ENCODE measurements around the gene TAPT1. TPM values are rescaled to one million over a fixed set of nuclear protein-coding genes. Genes with fewer than 3 reads are reported as not detected.

Gene TAPT1
- total and polyA plus RNA-seq, 4 donors: 47.6 to 64.9 (median 48.1) TPM

- Histone ChIP-seq H3K9me3 (ENCODE audit: control insufficient read depth, insufficient read depth, low read length) (no peaks in the 10 kb centered on the region), H3K27ac (ENCODE audit: low read depth, low read length) (peak overlapping the region; percentile 48), H3K4me3 (ENCODE audit: low read depth, low read length) (peak overlapping the region; percentile 79), H3K36me3 (ENCODE audit: control insufficient read depth, insufficient read depth, low read length) (no peaks in the 10 kb centered on the region), H3K27me3 (ENCODE audit: control insufficient read depth, insufficient read depth, low read length) (no peaks in the 10 kb centered on the region), H3K4me1 (ENCODE audit: control insufficient read depth, insufficient read depth, low read length) (peaks cover 19% of the 10 kb centered on the region)
- no peak for DNase-seq (ENCODE audit: low read depth in 4 of 6, low spot score in 6 of 6)
- WGBS (ENCODE audit: insufficient coverage): 82% methylated on average over 2 of the region's 6 CpGs
Measured at GRCh38 chr4:16224264-16225166, 1.8 kb downstream of the TAPT1 start.

GRCh38 chr4:16222957-16223527 is 3.2 kb downstream of the TAPT1 start:
- Histone ChIP-seq H3K27me3 (ENCODE audit: control insufficient read depth, insufficient read depth, low read length) (no peaks in the 10 kb centered on the region), H3K27ac (ENCODE audit: low read depth, low read length) (no peak overlapping the region), H3K9me3 (ENCODE audit: control insufficient read depth, insufficient read depth, low read length) (no peaks in the 10 kb centered on the region), H3K36me3 (ENCODE audit: control insufficient read depth, insufficient read depth, low read length) (no peaks in the 10 kb centered on the region), H3K4me3 (ENCODE audit: low read depth, low read length) (no peak overlapping the region), H3K4me1 (ENCODE audit: control insufficient read depth, insufficient read depth, low read length) (peaks cover 13% of the 10 kb centered on the region)
- DNase-seq (ENCODE audit: low read depth in 4 of 6, low spot score in 6 of 6): no peak

- no peaks in the 10 kb centered on the region for H3K36me3 ChIP-seq (ENCODE audit: control insufficient read depth, insufficient read depth, low read length)
- H3K27me3 ChIP-seq (ENCODE audit: control insufficient read depth, insufficient read depth, low read length): no peaks in the 10 kb centered on the region
- H3K4me1 ChIP-seq (ENCODE audit: control insufficient read depth, insufficient read depth, low read length): peaks cover under 1% of the 10 kb centered on the region
- no peak for DNase-seq (ENCODE audit: low read depth in 4 of 6, low spot score in 6 of 6)
- H3K9me3 ChIP-seq (ENCODE audit: control insufficient read depth, insufficient read depth, low read length): no peaks in the 10 kb centered on the region
- no peak overlapping the region for H3K27ac ChIP-seq (ENCODE audit: low read depth, low read length)
- H3K4me3 ChIP-seq (ENCODE audit: low read depth, low read length): no peak overlapping the region
Measured at GRCh38 chr4:16218950-16219349, 7.3 kb downstream of the TAPT1 start.

- 93% methylated on average over 3 of the region's 6 CpGs for WGBS (ENCODE audit: insufficient coverage)
- Histone ChIP-seq H3K27ac (ENCODE audit: low read depth, low read length) (no peak overlapping the region), H3K36me3 (ENCODE audit: control insufficient read depth, insufficient read depth, low read length) (no peaks in the 10 kb centered on the region), H3K9me3 (ENCODE audit: control insufficient read depth, insufficient read depth, low read length) (no peaks in the 10 kb centered on the region), H3K4me3 (ENCODE audit: low read depth, low read length) (no peak overlapping the region), H3K4me1 (ENCODE audit: control insufficient read depth, insufficient read depth, low read length) (no peaks in the 10 kb centered on the region), H3K27me3 (ENCODE audit: control insufficient read depth, insufficient read depth, low read length) (no peaks in the 10 kb centered on the region)
- DNase-seq (ENCODE audit: low read depth in 4 of 6, low spot score in 6 of 6): no peak
Measured at GRCh38 chr4:16217300-16218051, 8.8 kb downstream of the TAPT1 start.

DNA sequence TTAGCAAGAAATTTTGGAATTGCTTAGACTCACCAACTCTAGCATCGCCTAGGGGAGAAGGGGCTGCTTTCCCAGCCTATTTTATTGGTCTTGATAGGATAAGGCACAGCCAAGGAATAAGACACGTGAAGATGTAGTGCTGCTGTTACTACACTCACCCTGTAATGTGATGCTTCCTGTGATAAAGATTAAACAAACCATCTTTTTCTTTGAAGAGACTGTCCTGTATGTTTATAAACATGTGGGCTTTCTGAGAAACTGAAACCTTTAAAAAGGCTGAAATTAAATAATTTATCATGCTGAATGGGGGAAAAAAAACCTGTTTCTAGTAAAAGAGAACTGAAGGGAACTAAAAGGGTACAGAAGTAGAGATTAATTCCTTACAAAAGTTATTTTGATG is 13.2 kb downstream of the TAPT1 start:
- Histone ChIP-seq H3K36me3 (ENCODE audit: control insufficient read depth, insufficient read depth, low read length) (no peaks in the 10 kb centered on the region), H3K27ac (ENCODE audit: low read depth, low read length) (no peak overlapping the region), H3K9me3 (ENCODE audit: control insufficient read depth, insufficient read depth, low read length) (no peaks in the 10 kb centered on the region), H3K4me3 (ENCODE audit: low read depth, low read length) (no peak overlapping the region), H3K4me1 (ENCODE audit: control insufficient read depth, insufficient read depth, low read length) (no peaks in the 10 kb centered on the region), H3K27me3 (ENCODE audit: control insufficient read depth, insufficient read depth, low read length) (no peaks in the 10 kb centered on the region)
- WGBS (ENCODE audit: insufficient coverage): no CpG with 5 or more reads among the region's 2 CpGs
- no peak for DNase-seq (ENCODE audit: low read depth in 4 of 6, low spot score in 6 of 6)

GRCh38 chr4:16212138-16212782 is 14.0 kb downstream of the TAPT1 start:
- no peak overlapping the region for H3K4me3 ChIP-seq (ENCODE audit: low read depth, low read length)
- no peak for DNase-seq (ENCODE audit: low read depth in 4 of 6, low spot score in 6 of 6)
- WGBS (ENCODE audit: insufficient coverage): 100% methylated on average over 1 of the region's 3 CpGs
- no peaks in the 10 kb centered on the region for H3K36me3 ChIP-seq (ENCODE audit: control insufficient read depth, insufficient read depth, low read length)
- H3K27me3 ChIP-seq (ENCODE audit: control insufficient read depth, insufficient read depth, low read length): no peaks in the 10 kb centered on the region
- no peak overlapping the region for H3K27ac ChIP-seq (ENCODE audit: low read depth, low read length)
- no peaks in the 10 kb centered on the region for H3K9me3 ChIP-seq (ENCODE audit: control insufficient read depth, insufficient read depth, low read length)
- H3K4me1 ChIP-seq (ENCODE audit: control insufficient read depth, insufficient read depth, low read length): no peaks in the 10 kb centered on the region

GRCh38 chr4:16207409-16207808 is 18.9 kb downstream of the TAPT1 start:
- DNase-seq (ENCODE audit: low read depth in 4 of 6, low spot score in 6 of 6): no peak
- Histone ChIP-seq H3K36me3 (ENCODE audit: control insufficient read depth, insufficient read depth, low read length) (peaks cover 3% of the 10 kb centered on the region), H3K4me3 (ENCODE audit: low read depth, low read length) (no peak overlapping the region), H3K27ac (ENCODE audit: low read depth, low read length) (no peak overlapping the region), H3K27me3 (ENCODE audit: control insufficient read depth, insufficient read depth, low read length) (no peaks in the 10 kb centered on the region), H3K9me3 (ENCODE audit: control insufficient read depth, insufficient read depth, low read length) (no peaks in the 10 kb centered on the region), H3K4me1 (ENCODE audit: control insufficient read depth, insufficient read depth, low read length) (no peaks in the 10 kb centered on the region)
- 100% methylated on average over 1 of the region's 1 CpG for WGBS (ENCODE audit: insufficient coverage)

GRCh38 chr4:16206848-16207247 is 19.4 kb downstream of the TAPT1 start:
- Histone ChIP-seq H3K36me3 (ENCODE audit: control insufficient read depth, insufficient read depth, low read length) (peaks cover 3% of the 10 kb centered on the region), H3K4me3 (ENCODE audit: low read depth, low read length) (no peak overlapping the region), H3K27me3 (ENCODE audit: control insufficient read depth, insufficient read depth, low read length) (no peaks in the 10 kb centered on the region), H3K4me1 (ENCODE audit: control insufficient read depth, insufficient read depth, low read length) (no peaks in the 10 kb centered on the region), H3K9me3 (ENCODE audit: control insufficient read depth, insufficient read depth, low read length) (no peaks in the 10 kb centered on the region), H3K27ac (ENCODE audit: low read depth, low read length) (no peak overlapping the region)
- WGBS (ENCODE audit: insufficient coverage): 35% methylated on average over 2 of the region's 2 CpGs
- no peak for DNase-seq (ENCODE audit: low read depth in 4 of 6, low spot score in 6 of 6)

- Histone ChIP-seq H3K9me3 (ENCODE audit: control insufficient read depth, insufficient read depth, low read length) (no peaks in the 10 kb centered on the region), H3K4me3 (ENCODE audit: low read depth, low read length) (no peak overlapping the region), H3K36me3 (ENCODE audit: control insufficient read depth, insufficient read depth, low read length) (peaks cover 3% of the 10 kb centered on the region), H3K27me3 (ENCODE audit: control insufficient read depth, insufficient read depth, low read length) (no peaks in the 10 kb centered on the region), H3K4me1 (ENCODE audit: control insufficient read depth, insufficient read depth, low read length) (no peaks in the 10 kb centered on the region), H3K27ac (ENCODE audit: low read depth, low read length) (no peak overlapping the region)
- no peak for DNase-seq (ENCODE audit: low read depth in 4 of 6, low spot score in 6 of 6)
- 89% methylated on average over 4 of the region's 5 CpGs for WGBS (ENCODE audit: insufficient coverage)
Measured at GRCh38 chr4:16206301-16206700, 20.0 kb downstream of the TAPT1 start.

Data from spinal cord (tissue), 10 donors.